Stimulated activated naive CD8-positive, alpha-beta T cell treated with anti-CD3 and anti-CD28 coated beads, Interleukin-15, amount 100 ng/mL, for 72 hours (primary cell): Measurements from ENCODE around the gene ZMAT3.
A peak's percentile ranks its signal among the peaks of the same experiment; 100 is the strongest.
"Not testable (repeated sequence)": the region's sequence is repeated elsewhere in the genome, so short reads cannot be mapped to it uniquely, and the experiment has no call there.

Experiments
- ATAC-seq: fragments of 150-1000 bp; cut with Tn5 transposase; 2 replicates; pipeline ENCODE4 v1.10.0; 2021; ENCODE audit warnings: mild to moderate bottlenecking, moderate library complexity
- DNase-seq, 2 donors: peaks; one replicate each; pipeline ENCODE4 v3.0.0; 2021 to 2022
- H3K27ac Mint-ChIP-seq, 2 donors: one replicate each; pipeline ENCODE4 v1.8.0; 2022; ENCODE audit warnings: mild to moderate bottlenecking in 2 of 2, mixed read lengths in 2 of 2, moderate library complexity in 2 of 2
- H3K27me3 Mint-ChIP-seq: one replicate; pipeline ENCODE4 v1.8.0; 2022; ENCODE audit warnings: mixed read lengths
- H3K4me1 Mint-ChIP-seq: one replicate; pipeline ENCODE4 v1.8.0; 2022; ENCODE audit warnings: mild to moderate bottlenecking, mixed read lengths
- H3K4me3 Mint-ChIP-seq, 2 donors: one replicate each; pipeline ENCODE4 v1.8.0; 2022; ENCODE audit warnings: mild to moderate bottlenecking in 2 of 2, mixed read lengths in 2 of 2, moderate library complexity in 1 of 2
- H3K9me3 Mint-ChIP-seq, 2 donors: one replicate each; pipeline ENCODE4 v1.8.0; 2022; ENCODE audit warnings: mixed read lengths in 2 of 2

The ZMAT3 gene, protein sequence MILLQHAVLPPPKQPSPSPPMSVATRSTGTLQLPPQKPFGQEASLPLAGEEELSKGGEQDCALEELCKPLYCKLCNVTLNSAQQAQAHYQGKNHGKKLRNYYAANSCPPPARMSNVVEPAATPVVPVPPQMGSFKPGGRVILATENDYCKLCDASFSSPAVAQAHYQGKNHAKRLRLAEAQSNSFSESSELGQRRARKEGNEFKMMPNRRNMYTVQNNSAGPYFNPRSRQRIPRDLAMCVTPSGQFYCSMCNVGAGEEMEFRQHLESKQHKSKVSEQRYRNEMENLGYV

DNA sequence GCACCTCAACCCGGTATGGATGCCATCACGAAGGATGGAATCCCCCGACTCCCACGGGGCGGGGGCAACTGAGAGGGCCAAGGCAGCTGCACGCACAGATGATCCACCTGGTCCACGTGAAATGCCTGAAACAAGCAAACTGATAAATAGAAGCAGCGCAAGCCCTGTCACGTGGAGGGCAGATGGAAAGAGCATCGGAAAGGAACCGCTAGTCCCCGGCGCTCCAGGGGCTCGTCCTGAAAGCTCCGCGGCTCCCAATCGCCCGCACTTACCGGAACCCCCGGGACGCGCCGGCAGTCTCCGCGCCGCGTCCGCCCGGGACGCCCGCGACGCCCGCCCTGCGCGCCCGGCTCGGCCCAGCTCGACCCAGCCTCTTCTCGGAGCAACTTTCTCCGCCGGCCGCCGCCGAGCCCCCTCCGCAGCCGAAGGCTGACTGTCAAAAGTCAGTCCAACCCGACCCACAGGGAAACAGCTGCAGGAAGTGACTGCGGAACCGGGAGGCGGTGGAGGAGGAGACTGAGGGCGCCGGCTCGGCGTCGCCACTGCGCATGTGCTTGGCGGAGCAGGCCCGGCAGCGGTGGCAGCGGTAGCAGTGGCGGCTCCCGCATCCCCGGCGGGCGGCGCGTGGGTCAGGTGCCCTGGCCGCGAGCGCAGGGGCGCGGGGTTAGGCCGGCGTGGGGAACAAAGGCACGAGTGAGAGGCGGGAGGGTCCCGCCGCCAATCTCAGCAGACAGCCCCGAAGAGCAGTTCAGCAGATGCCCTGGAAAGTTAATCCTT lies at the start of gene ZMAT3:
Gene ZMAT3, minus strand, starts transcription at position 487 of the 777 bp plus-strand sequence. CDS start 4,057 bp downstream, outside the sequence.
- H3K4me1 Mint-ChIP-seq: peaks cover 35% of the 10 kb centered on the region
- H3K27ac Mint-ChIP-seq: peak within 1 kb of the TSS; percentile 95 to 97
- H3K27me3 Mint-ChIP-seq: no peaks in the 10 kb centered on the region

DNA sequence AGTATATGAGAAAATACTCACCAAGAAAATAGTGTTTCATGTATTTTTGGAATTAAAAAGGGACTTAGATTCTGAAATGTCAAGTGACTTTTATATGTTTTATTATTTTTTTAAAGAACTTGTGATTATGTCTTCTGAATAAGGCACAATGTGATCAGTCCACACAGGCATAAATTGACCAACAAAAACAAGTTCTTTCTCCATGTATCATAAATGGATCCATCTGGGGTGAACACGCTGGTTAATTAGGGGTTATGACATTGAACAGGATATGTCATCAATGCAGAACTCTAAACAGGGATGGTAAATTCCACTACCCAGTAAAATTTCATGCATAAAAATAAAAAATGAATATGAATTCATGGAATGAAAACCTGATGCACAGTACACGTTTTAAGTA lies 45.2 kb upstream of the ZMAT3 start:
- Mint-ChIP-seq H3K4me3 (no peak overlapping the region), H3K27me3 (no peaks in the 10 kb centered on the region), H3K4me1 (no peaks in the 10 kb centered on the region), H3K9me3 (peaks cover 0 to 3% of the 10 kb centered on the region in 2 donors), H3K27ac (no peak overlapping the region)
- DNase-seq: no peak
- ATAC-seq: no peak

More for the DNA sequence above, at the start of gene ZMAT3:
- H3K9me3 Mint-ChIP-seq: no peaks in the 10 kb centered on the region
- peak within 1 kb of the TSS; percentile 98 to 99 for H3K4me3 Mint-ChIP-seq
- peak; percentile 88 for ATAC-seq
- peak; percentile 77 to 83 for DNase-seq

DNA sequence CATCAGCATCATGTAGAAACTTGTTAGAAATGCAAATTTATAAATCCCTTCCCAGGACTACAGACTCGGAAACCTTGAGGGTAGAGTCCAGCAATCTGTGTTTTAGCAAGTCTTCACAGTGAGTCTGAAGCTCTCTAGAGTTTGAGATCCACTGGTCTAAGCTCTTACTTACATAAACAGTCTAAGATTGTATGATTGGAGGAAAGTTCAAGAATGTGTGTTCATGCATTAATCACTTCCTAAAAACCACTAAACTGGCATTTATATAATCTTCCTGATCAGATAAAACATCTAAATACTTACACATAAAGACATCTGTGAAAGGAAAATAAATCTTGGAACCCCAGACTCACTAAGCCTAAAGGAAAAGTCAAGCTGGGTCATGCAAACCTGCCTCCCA lies 43.8 kb upstream of the ZMAT3 start:
- not testable (repeated sequence) for ATAC-seq, H3K9me3 Mint-ChIP-seq, H3K4me1 Mint-ChIP-seq, H3K27me3 Mint-ChIP-seq, DNase-seq, H3K27ac Mint-ChIP-seq, H3K4me3 Mint-ChIP-seq

DNA sequence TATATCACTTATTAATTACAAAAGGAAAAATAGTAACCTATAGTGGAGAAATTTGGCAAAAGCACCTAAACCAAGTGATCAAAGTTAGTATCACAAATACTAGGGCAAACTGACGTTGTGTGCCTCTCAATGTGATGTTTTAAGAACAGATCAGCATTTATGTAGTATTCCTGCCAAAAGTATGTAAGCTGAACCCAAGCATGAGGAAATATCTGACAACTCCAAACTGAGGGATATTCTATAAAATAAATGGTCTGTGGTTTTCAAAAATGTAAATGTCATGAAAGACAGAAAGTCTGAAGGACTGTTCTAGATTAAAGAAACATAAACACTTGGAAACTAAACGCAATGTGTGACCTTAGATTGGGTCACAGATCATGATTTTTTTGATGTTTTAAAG lies 42.3 kb upstream of the ZMAT3 start:
- no peak for ATAC-seq
- Mint-ChIP-seq H3K27me3 (no peaks in the 10 kb centered on the region), H3K27ac (no peak overlapping the region), H3K4me1 (no peaks in the 10 kb centered on the region), H3K4me3 (no peak overlapping the region), H3K9me3 (peaks cover 0 to 3% of the 10 kb centered on the region in 2 donors)
- no peak for DNase-seq

DNA sequence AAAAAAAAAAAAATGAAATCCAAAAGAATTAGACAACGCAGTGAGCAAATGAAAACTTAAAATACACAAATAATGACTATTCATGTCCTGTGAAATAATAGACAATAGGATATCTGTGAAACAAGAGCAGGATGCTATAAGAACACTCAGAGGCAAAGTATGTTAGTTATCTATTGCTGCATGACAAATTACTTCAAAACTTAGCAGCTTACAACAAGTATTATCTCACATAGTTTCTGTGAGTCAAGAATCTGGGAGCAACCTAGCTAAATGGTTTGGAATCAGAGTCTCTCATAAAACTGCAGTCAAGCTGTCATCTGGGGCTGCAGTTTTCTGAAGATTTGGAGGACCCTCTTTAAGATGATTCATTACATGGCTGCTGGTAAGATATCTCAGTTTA lies 36.5 kb upstream of the ZMAT3 start:
- no peaks in the 10 kb centered on the region for H3K9me3 Mint-ChIP-seq
- ATAC-seq: no peak
- no peak for DNase-seq
- peaks cover 7% of the 10 kb centered on the region for H3K4me1 Mint-ChIP-seq
- no peaks in the 10 kb centered on the region for H3K27me3 Mint-ChIP-seq
- no peak overlapping the region for H3K4me3 Mint-ChIP-seq
- H3K27ac Mint-ChIP-seq: no peak overlapping the region

DNA sequence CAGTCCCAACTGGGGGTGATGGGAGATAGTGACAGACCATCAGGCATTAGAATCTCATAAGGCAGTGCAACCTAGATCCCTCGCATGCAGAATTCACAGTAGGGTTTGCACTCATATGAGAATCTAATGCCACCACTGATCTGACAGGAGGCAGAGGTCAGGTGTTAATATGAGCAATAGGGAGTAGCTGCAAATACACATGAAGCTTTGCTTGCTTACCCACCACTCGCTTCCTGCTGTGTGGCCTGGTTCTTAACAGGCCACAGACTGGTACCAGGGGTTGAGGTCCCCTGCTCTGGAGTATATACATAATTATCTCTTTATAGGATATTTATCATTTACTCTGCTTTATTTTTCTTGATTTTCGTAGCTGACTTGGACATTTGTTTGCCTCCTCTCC lies 36.0 kb upstream of the ZMAT3 start:
- Mint-ChIP-seq H3K27me3 (no peaks in the 10 kb centered on the region), H3K4me3 (no peak overlapping the region), H3K4me1 (peaks cover 7% of the 10 kb centered on the region), H3K9me3 (no peaks in the 10 kb centered on the region), H3K27ac (no peak overlapping the region)
- DNase-seq: no peak
- ATAC-seq: no peak

DNA sequence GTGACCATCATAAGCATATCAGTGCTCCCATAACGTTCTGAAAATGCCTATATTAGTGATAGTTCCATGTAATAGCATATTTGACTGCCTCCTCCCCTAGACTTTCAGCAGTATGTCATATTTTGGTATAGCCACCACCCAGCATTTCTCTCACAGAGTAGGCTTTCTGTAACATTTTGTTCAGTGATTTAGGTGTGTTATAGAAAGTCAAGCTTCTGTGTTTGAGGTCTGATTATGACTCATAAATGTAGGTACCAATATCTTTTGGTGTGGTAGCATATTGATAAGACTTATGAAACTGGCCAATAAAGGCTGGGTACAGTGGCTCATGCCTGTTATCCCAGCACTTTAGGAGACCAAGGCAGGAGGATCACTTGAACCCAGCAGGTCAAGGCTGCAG lies 34.3 kb upstream of the ZMAT3 start:
- peaks cover 7% of the 10 kb centered on the region for H3K4me1 Mint-ChIP-seq
- H3K9me3 Mint-ChIP-seq: no peaks in the 10 kb centered on the region
- H3K27me3 Mint-ChIP-seq: no peaks in the 10 kb centered on the region
- no peak overlapping the region for H3K27ac Mint-ChIP-seq
- ATAC-seq (peak; percentile 46), DNase-seq (no peak)
- no peak overlapping the region for H3K4me3 Mint-ChIP-seq

DNA sequence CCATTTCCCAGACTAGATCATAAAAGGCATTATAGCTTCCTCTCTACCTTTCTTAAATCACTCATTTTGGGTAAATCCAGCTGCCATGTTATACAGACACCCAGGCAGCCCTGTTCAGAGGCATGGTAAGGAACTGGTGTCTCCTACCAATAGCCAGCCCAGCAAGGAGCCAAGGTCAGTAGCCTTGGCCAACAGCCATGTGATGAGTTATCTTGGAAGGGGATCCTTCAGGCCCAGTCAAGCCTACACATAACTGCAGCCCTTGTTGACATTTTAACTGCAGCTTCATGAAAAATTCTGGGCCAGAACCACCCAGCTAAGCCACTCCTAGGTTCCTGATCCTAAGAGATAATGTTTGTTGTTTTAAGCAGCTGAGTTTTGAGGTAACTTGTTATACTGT lies 29.0 kb upstream of the ZMAT3 start:
- Mint-ChIP-seq H3K27ac (no peak overlapping the region), H3K9me3 (no peaks in the 10 kb centered on the region), H3K4me3 (no peak overlapping the region), H3K4me1 (peaks cover 2% of the 10 kb centered on the region), H3K27me3 (no peaks in the 10 kb centered on the region)
- ATAC-seq (no peak), DNase-seq (no peak)

DNA sequence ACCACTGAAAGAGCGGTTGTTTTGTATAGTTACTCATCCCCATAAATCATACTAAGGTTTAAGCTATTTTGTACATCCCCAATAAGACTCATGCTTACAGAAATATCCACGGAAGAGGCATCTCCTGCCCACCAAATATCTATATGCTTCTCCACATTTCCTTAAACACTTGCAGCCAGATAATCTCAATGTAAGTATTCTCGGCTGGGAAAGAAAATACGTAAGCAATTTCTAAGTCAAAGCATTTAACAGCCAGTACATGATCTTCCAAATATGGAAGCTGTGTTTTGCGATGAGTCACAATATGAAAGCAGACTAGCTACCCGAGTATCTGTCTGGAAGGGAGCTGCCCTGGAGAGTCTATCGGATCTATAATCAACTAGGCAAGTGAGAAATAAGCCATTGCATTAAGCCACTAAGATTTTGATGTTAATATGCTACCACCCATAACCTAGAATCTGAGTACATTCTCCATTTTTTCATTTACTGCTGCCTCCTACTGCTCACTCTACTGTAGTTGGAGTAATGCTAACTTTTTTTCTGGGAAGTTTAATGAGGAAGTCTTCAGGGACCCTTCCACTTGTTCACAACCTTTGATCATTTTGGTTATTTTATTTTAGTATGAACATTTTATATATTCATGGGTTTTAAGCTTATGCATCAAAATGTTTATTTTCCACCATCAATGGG lies 26.9 kb upstream of the ZMAT3 start:
- ATAC-seq: no peak
- Mint-ChIP-seq H3K27ac (no peak overlapping the region), H3K4me3 (no peak overlapping the region), H3K27me3 (no peaks in the 10 kb centered on the region), H3K4me1 (no peaks in the 10 kb centered on the region), H3K9me3 (no peaks in the 10 kb centered on the region)
- no peak for DNase-seq

DNA sequence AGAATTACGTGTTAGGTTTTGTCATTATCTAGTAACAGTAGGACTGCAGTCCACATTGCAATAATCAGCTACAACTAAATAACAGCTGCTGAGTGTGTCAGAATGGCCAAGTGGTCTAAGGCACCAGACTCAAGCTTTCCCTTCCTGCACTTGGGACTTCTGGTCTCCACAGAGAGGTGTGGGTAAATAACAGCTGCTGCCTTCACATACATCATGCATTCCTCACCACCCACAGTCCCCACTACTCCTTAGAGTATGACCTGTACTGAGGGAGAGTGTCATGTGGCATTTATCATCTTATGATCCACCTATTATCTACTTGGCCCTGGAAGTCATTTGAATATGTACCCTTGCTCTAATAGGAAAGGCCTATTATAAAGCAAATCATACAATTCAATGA lies 22.2 kb upstream of the ZMAT3 start:
- no peak overlapping the region for H3K4me3 Mint-ChIP-seq
- DNase-seq (no peak), ATAC-seq (no peak)
- peaks cover 13% of the 10 kb centered on the region for H3K4me1 Mint-ChIP-seq
- H3K27me3 Mint-ChIP-seq: no peaks in the 10 kb centered on the region
- H3K27ac Mint-ChIP-seq: no peak overlapping the region
- no peaks in the 10 kb centered on the region for H3K9me3 Mint-ChIP-seq

DNA sequence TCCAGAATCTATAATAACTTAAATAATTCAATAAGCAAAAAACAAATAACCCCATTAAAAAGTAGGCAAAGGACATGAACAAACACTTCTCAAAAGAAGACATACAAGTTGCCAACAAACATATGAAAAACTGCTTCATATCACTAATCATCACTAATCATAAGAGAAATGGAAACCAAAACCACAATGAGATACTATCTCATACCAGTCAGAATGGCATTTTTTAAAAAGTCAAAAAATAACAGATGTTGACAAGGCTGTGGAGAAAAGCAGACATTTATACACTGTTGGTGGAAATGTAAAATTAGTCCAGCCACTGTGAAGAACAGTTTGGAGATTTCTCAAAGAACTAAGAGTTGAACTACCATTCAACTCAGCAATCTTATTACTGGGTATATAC lies 19.5 kb upstream of the ZMAT3 start:
- ATAC-seq: peak; percentile 48

DNA sequence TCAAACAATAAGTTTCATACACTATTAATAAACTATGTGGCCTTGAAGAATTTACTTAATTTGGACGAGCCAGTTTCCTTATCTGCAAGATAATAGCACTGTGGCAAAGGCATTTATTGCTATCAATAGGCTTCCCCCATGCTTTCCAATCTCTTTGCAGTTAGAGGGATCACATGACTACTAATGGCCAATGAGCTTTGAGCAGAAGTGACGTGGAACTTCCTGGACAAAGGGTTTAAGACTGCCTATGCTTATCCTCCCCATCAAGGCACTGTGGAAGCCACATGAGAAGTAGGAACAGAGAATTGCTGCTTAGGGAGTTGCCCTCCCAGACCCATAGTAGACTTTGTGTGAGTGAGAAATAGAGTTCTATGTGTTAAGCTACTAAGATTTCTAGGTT lies 16.7 kb upstream of the ZMAT3 start:
- Mint-ChIP-seq H3K4me1 (peaks cover 23% of the 10 kb centered on the region), H3K4me3 (no peak overlapping the region), H3K27ac (no peak overlapping the region), H3K27me3 (no peaks in the 10 kb centered on the region), H3K9me3 (no peaks in the 10 kb centered on the region)
- ATAC-seq (no peak), DNase-seq (no peak)

More for the DNA sequence above, 19.5 kb upstream of the ZMAT3 start:
- H3K27me3 Mint-ChIP-seq: no peaks in the 10 kb centered on the region
- H3K27ac Mint-ChIP-seq: no peak overlapping the region
- peaks cover 13% of the 10 kb centered on the region for H3K4me1 Mint-ChIP-seq
- H3K4me3 Mint-ChIP-seq: no peak overlapping the region
- H3K9me3 Mint-ChIP-seq: no peaks in the 10 kb centered on the region
- DNase-seq: no peak

DNA sequence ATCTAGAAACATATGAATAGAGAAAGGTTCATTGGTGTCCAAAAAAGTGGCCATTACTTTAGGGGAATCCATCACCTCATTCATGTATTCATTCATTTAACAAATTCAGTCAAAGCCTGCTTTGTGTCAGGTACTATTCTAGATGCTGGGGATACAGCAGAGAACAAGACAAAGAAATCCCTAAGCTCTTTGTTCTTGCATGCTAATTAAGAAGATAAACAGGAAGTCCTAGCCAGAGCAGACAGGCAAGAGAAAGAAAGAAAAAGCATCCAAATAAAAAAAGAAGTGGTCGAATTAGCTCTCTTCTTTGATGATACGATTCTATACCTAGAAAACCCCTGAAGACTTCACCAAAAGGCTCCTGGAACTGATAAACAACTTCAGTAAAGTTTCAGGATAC lies 12.4 kb upstream of the ZMAT3 start:
- Mint-ChIP-seq H3K27me3 (no peaks in the 10 kb centered on the region), H3K4me1 (peaks cover 9% of the 10 kb centered on the region), H3K4me3 (no peak overlapping the region), H3K27ac (peak overlapping the region in 1 of 2 donors; percentile 78), H3K9me3 (no peaks in the 10 kb centered on the region)
- DNase-seq (no peak), ATAC-seq (no peak)

DNA sequence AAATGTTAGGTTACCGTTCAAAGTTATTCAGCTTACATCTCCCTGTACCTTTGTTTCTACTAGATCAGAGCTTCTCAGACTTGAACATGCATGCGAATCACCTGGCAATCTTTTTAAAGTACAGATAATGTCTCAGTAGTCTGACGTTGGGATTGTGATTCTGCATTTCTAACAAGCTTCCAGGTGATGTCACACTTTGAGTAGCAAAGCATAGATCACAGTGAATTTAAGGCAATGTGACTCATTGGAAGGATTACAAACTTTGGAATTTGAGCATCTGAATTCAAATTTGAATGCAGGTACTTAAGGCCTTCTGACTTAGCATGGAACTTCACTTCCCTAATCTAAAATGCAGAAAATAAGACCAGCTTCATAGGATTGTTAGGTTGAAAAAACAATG lies 10.8 kb upstream of the ZMAT3 start:
- Mint-ChIP-seq H3K27me3 (no peaks in the 10 kb centered on the region), H3K9me3 (no peaks in the 10 kb centered on the region), H3K4me1 (peaks cover 9% of the 10 kb centered on the region), H3K4me3 (no peak overlapping the region), H3K27ac (no peak overlapping the region)
- ATAC-seq (no peak), DNase-seq (no peak)

DNA sequence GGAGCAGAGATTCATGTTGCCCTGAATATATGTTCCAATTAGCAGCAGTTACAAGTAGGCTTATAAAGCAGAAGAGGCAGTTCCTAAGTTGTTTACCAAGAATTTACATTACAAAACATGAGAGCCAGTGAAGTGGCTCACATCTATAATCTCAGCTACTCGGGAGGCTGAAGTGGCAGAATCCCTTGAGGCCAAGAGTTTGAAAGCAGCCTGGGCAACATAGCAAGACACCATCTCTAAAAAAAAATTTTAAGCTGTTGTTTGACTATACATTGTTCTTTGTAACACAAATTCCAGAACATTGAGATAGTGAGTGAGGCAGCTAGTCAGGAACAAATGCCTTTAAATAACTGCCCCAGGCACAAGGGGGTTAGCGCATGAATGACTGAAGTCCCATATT lies 10.3 kb upstream of the ZMAT3 start:
- H3K4me3 Mint-ChIP-seq: no peak overlapping the region
- DNase-seq: no peak
- no peaks in the 10 kb centered on the region for H3K9me3 Mint-ChIP-seq
- H3K27me3 Mint-ChIP-seq: no peaks in the 10 kb centered on the region
- ATAC-seq: no peak
- H3K27ac Mint-ChIP-seq: no peak overlapping the region
- H3K4me1 Mint-ChIP-seq: peaks cover 9% of the 10 kb centered on the region

DNA sequence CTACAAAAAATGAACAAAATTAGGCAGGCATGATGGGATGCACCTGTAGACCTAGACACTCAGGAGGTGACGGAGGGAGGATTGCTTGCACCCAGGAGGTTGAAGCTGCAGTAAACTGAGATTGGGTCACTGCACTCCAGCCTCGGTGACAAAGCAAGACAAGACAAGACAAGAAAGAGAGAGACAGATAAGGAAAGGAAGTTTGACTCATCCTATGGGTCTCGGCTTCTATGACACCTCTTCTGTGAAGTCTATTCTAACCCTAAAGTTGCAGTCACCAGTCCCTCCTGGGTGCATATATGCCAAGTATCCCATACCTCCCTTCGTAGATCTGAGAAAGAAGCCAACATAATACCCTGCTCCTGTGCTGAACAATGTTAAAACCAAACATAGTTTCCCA lies 7.9 kb upstream of the ZMAT3 start:
- Mint-ChIP-seq H3K27ac (no peak overlapping the region), H3K4me1 (peaks cover 12% of the 10 kb centered on the region), H3K27me3 (no peaks in the 10 kb centered on the region), H3K9me3 (no peaks in the 10 kb centered on the region), H3K4me3 (no peak overlapping the region)
- ATAC-seq (no peak), DNase-seq (no peak)
